Thyroid gland (tissue), 4 donors: ENCODE measurements around the gene RBM19. TPM values are rescaled to one million over a fixed set of nuclear protein-coding genes. Genes with fewer than 3 reads are reported as not detected.

Experiments
- DNase-seq, 2 donors: peaks; one replicate each; pipeline ENCODE4 v3.0.0-alpha.2; 2019
- H3K27ac ChIP-seq, 3 donors: fragments of 200-600 bp; sonication (generic); 1 replicate in 2 of 3; 2 replicates in 1 of 3; pipeline ENCODE4 v1.5.1; 2016 to 2019; ENCODE audit warnings: mild to moderate bottlenecking in 1 of 3, moderate library complexity in 1 of 3
- H3K27me3 ChIP-seq: fragments of 200-600 bp; sonication (generic); one replicate; pipeline ENCODE4 v1.5.1; 2019
- H3K36me3 ChIP-seq, 2 donors: fragments of 200-600 bp; sonication (generic); one replicate each; pipeline ENCODE4 v1.5.1; 2016 to 2019
- H3K4me1 ChIP-seq, 2 donors: fragments of 200-600 bp; sonication (generic); one replicate each; pipeline ENCODE4 v1.5.1; 2017 to 2019
- H3K4me3 ChIP-seq, 3 donors: fragments of 200-600 bp; sonication (generic); replicated peaks in 1 of 3; 1 replicate in 2 of 3; 2 replicates in 1 of 3; pipeline ENCODE4 v1.5.1; 2016; ENCODE audit warnings: mild to moderate bottlenecking in 1 of 3
- H3K9me3 ChIP-seq: fragments of 200-600 bp; sonication (generic); one replicate; pipeline ENCODE4 v1.5.1; 2017
- CTCF ChIP-seq, 6 experiments: fragments of 200-600 bp in 3 of 6; fragments of 450-650 bp in 3 of 6; sonication (generic) in 3 of 6; IDR thresholded peaks; one replicate each; pipeline ENCODE4 v1.5.1; 2016 to 2019; ENCODE audit warnings: antibody characterized with exemption in 6 of 6, mild to moderate bottlenecking in 2 of 6, inconsistent platforms in 1 of 6, moderate library complexity in 1 of 6
- POLR2A ChIP-seq, 2 donors: fragments of 450-650 bp; IDR thresholded peaks; one replicate each; pipeline ENCODE4 v1.6.1; 2017; ENCODE audit warnings: antibody characterized with exemption in 2 of 2, mild to moderate bottlenecking in 2 of 2, moderate library complexity in 1 of 2
- WGBS, 2 donors: methylation state at CpG; one replicate each; pipeline ENCODE4 v1.1.5; 2017; 5-methylcytosine and 5-hydroxymethylcytosine counted together
- intact Hi-C: fragments of 100-400 bp; cut with DNase I; formaldehyde crosslinking; loops from one replicate; pipeline ENCODE4 v1.15.1; 2023
- total RNA-seq, 4 donors: library from RNA; depleted of rRNA; stranded (reverse); fragments of >200 nt; gene quantifications; one replicate each; pipeline ENCODE4 v1.2.3, GENCODE V29; 2016

Gene RBM19
- total RNA-seq, 4 donors from 2014 or later = 27.3 to 40.6 (median 36.1) TPM

DNA sequence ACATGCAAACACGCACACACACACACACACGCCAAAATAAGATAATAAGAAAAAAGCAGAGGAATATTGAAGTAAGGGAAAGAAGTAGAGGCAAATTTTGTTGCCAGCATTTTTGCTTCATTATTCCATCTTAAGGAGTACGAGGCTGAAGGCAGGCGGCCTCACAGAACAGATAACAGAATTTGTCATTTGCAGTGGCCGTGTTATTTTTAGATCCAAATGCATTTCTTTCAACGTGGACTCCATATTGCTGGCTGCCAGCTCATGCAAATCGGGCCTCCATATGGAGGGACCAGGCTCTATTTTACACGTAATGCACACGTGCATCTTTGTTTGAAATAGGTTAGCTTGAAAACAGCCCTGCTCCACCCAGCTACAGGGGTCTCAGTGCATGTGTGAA lies 172.9 kb downstream of the RBM19 start:
- TF ChIP-seq POLR2A (IDR thresholded peaks at IDR 0.05) (no peak), CTCF (IDR thresholded peaks at IDR 0.05) (no peak)
- no peaks in the 10 kb centered on the region for H3K4me1 ChIP-seq
- no peaks in the 10 kb centered on the region for H3K27me3 ChIP-seq
- no peak for DNase-seq
- no peaks in the 10 kb centered on the region for H3K36me3 ChIP-seq
- H3K27ac ChIP-seq = no peak overlapping the region
- intact Hi-C loops = no loop called here
- WGBS, 2 donors = 75 to 78% methylated on average over 9 of the region's 9 CpGs
- no peak overlapping the region for H3K4me3 ChIP-seq
- no peaks in the 10 kb centered on the region for H3K9me3 ChIP-seq

- intact Hi-C loops = no loop called here
- Histone ChIP-seq H3K27me3 (no peaks in the 10 kb centered on the region), H3K4me1 (no peaks in the 10 kb centered on the region), H3K9me3 (no peaks in the 10 kb centered on the region), H3K36me3 (no peaks in the 10 kb centered on the region), H3K4me3 (no peak overlapping the region), H3K27ac (no peak overlapping the region)
- no peak for TF ChIP-seq POLR2A (IDR thresholded peaks at IDR 0.05)
- no peak for TF ChIP-seq CTCF (IDR thresholded peaks at IDR 0.05)
- 65 to 71% methylated on average over 6 of the region's 6 CpGs for WGBS, 2 donors
- no peak for DNase-seq
These were observed 173.7 kb downstream of the RBM19 start for GRCh38 chr12:113792450-113792849.

DNA sequence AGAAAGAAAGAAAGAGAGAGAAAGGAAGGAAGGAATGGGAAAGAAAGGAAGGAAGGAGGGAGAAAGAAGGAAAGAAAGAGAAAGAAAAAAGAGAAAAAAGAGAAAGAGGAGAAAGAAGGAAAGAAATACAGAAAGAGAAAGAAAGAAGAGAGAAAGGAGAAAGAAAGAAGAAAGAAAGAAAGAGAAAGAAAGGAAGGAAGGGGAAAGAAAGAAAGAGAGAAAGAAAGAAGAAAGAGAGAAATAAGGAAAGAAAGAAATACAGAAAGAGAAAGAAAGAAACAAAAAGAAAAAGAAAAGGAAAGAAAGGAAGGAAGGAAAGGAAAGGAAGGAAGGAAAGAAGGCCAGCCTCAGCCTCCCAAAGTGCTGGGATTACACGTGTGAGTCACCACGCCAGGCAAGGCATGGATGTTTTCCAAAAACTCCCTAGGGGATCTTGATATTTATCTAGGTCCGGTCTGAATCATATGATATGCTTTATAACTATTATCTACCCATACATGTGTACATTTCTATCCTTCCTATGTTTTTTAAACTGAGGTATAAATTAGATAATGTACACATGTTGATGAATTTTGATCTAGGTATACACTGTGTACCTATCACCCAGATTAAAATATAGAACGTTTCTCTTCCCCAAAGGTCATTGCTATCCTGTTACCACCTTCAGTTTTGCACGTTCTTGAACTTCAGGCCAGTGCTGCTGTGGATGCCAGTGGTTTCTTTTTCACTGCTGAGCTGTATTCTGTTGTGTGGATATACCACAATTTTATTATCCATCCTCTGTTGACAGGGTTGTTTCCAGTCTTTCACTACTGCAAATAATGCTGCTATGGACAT lies 177.9 kb downstream of the RBM19 start:
- Histone ChIP-seq H3K27ac (no peak overlapping the region), H3K4me3 (no peak overlapping the region), H3K27me3 (no peaks in the 10 kb centered on the region), H3K4me1 (no peaks in the 10 kb centered on the region), H3K9me3 (no peaks in the 10 kb centered on the region), H3K36me3 (no peaks in the 10 kb centered on the region)
- intact Hi-C loops = no loop called here
- TF ChIP-seq POLR2A (IDR thresholded peaks at IDR 0.05) (no peak), CTCF (IDR thresholded peaks at IDR 0.05) (no peak)
- 66 to 75% methylated on average over 5 of the region's 5 CpGs for whole genome bisulfite sequencing, 2 donors
- DNase-seq = no peak

GRCh38 chr12:113786107-113786506 lies 180.0 kb downstream of the RBM19 start:
- WGBS, 2 donors = 76 to 88% methylated on average over 2 of the region's 2 CpGs
- Histone ChIP-seq H3K9me3 (no peaks in the 10 kb centered on the region), H3K36me3 (no peaks in the 10 kb centered on the region), H3K4me3 (no peak overlapping the region), H3K27ac (no peak overlapping the region), H3K4me1 (no peaks in the 10 kb centered on the region), H3K27me3 (no peaks in the 10 kb centered on the region)
- TF ChIP-seq CTCF (IDR thresholded peaks at IDR 0.05) (no peak), POLR2A (IDR thresholded peaks at IDR 0.05) (no peak)
- DNase-seq = no peak
- intact Hi-C loops = no loop called here

DNA sequence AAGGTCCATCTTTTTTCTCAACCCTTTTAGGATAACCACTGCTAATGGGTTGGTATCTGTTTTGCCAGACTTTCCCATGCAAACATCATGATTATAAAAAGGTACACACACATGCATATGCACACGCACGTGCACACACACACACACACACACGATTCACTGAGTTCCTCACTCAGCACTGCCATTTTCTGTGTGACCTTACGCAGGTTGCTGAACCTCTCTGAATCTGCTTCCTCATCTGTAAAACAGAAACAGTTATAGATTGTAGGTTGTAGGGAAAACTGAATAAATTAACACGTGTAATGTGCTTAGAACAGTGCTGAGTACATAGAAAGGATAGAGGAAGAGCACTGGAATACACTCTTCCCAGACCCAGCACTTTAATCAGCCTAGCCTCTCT lies 182.3 kb downstream of the RBM19 start:
- Histone ChIP-seq H3K36me3 (no peaks in the 10 kb centered on the region), H3K4me3 (no peak overlapping the region), H3K27me3 (no peaks in the 10 kb centered on the region), H3K4me1 (no peaks in the 10 kb centered on the region), H3K27ac (no peak overlapping the region), H3K9me3 (no peaks in the 10 kb centered on the region)
- intact Hi-C loops = no loop called here
- TF ChIP-seq POLR2A (IDR thresholded peaks at IDR 0.05) (no peak), CTCF (IDR thresholded peaks at IDR 0.05) (no peak)
- 83 to 87% methylated on average over 5 of the region's 5 CpGs for WGBS, 2 donors
- no peak for DNase-seq
